H9 (cell line): ENCODE measurements around the gene CHGA. TPM values are rescaled to one million over a fixed set of nuclear protein-coding genes. Genes with fewer than 3 reads are reported as not detected.

Experiments
- DNase-seq: peaks from one replicate; pipeline ENCODE4 v3.0.0-alpha.2; 2017
- H2AFZ ChIP-seq: one replicate; pipeline ENCODE4 v1.6.1; 2013; ENCODE audit warnings: mild to moderate bottlenecking, low read length, control low read depth, moderate library complexity
- H2AK5ac ChIP-seq: 2 replicates; pipeline ENCODE4 v1.6.1; 2013; ENCODE audit warnings: low read length, control low read depth, mixed read lengths; ENCODE audit not compliant: insufficient read length
- H2BK120ac ChIP-seq: one replicate; pipeline ENCODE4 v1.6.1; 2013; ENCODE audit warnings: low read depth, mild to moderate bottlenecking, low read length, control low read depth, inconsistent platforms; ENCODE audit not compliant: poor library complexity, severe bottlenecking
- H2BK12ac ChIP-seq: 2 replicates; pipeline ENCODE4 v1.6.1; 2013; ENCODE audit warnings: low read length, control low read depth, mixed read lengths, low read depth; ENCODE audit not compliant: insufficient read length
- H2BK15ac ChIP-seq: 2 replicates; pipeline ENCODE4 v1.6.1; 2013; ENCODE audit warnings: low read depth, low read length, control low read depth
- H2BK20ac ChIP-seq: one replicate; pipeline ENCODE4 v1.6.1; 2013; ENCODE audit warnings: low read depth, mild to moderate bottlenecking, low read length, control low read depth, inconsistent platforms; ENCODE audit not compliant: poor library complexity, severe bottlenecking
- H2BK5ac ChIP-seq: 2 replicates; pipeline ENCODE4 v1.6.1; 2013; ENCODE audit warnings: low read length, control low read depth, mixed read lengths; ENCODE audit not compliant: insufficient read length
- H3K14ac ChIP-seq: 2 replicates; pipeline ENCODE4 v1.6.1; 2013; ENCODE audit warnings: low read length, control low read depth; ENCODE audit not compliant: insufficient read depth
- H3K18ac ChIP-seq: 2 replicates; pipeline ENCODE4 v1.6.1; 2013; ENCODE audit warnings: low read depth, mild to moderate bottlenecking, mixed read lengths, low read length, control low read depth; ENCODE audit not compliant: insufficient read length
- H3K23ac ChIP-seq: 2 replicates; pipeline ENCODE4 v1.6.1; 2013; ENCODE audit warnings: low read length, control low read depth, mixed read lengths, low read depth; ENCODE audit not compliant: insufficient read length
- H3K23me2 ChIP-seq: 2 replicates; pipeline ENCODE4 v1.6.1; 2013; ENCODE audit warnings: low read depth, mild to moderate bottlenecking, mixed read lengths, low read length, control low read depth; ENCODE audit not compliant: insufficient read length, poor library complexity, severe bottlenecking
- H3K27ac ChIP-seq: 2 replicates; pipeline ENCODE4 v1.5.1; 2013; ENCODE audit warnings: low read length, control low read depth, mixed read lengths, low read depth; ENCODE audit not compliant: insufficient read length
- H3K27me3 ChIP-seq: 2 replicates; pipeline ENCODE4 v1.6.1; 2013; ENCODE audit warnings: low read length, control low read depth, inconsistent platforms; ENCODE audit not compliant: insufficient read depth
- H3K4ac ChIP-seq: 2 replicates; pipeline ENCODE4 v1.6.1; 2013; ENCODE audit warnings: low read depth, mild to moderate bottlenecking, control low read depth, inconsistent platforms, low read length, moderate library complexity
- H3K4me1 ChIP-seq: 2 replicates; pipeline ENCODE4 v1.6.1; 2013; ENCODE audit warnings: low read length, control low read depth, inconsistent platforms; ENCODE audit not compliant: insufficient read depth
- H3K4me2 ChIP-seq: 2 replicates; pipeline ENCODE4 v1.6.1; 2013; ENCODE audit warnings: low read length, control low read depth, mixed read lengths; ENCODE audit not compliant: insufficient read length, insufficient read depth
- H3K56ac ChIP-seq: 2 replicates; pipeline ENCODE4 v1.6.1; 2013; ENCODE audit warnings: low read depth, mild to moderate bottlenecking, mixed read lengths, low read length, control low read depth; ENCODE audit not compliant: insufficient read length
- H3K79me1 ChIP-seq: 2 replicates; pipeline ENCODE4 v1.6.1; 2013; ENCODE audit warnings: low read depth, mild to moderate bottlenecking, moderate library complexity, low read length, control low read depth, inconsistent platforms; ENCODE audit not compliant: insufficient read depth, poor library complexity, severe bottlenecking
- H3K79me2 ChIP-seq: 2 replicates; pipeline ENCODE4 v1.6.1; 2013; ENCODE audit warnings: low read length, control low read depth, inconsistent platforms; ENCODE audit not compliant: insufficient read depth
- H3K9ac ChIP-seq: 2 replicates; pipeline ENCODE4 v1.6.1; 2013; ENCODE audit warnings: low read length, control low read depth, mixed read lengths; ENCODE audit not compliant: insufficient read length; ENCODE audit errors: extremely low read depth
- H3K9me3 ChIP-seq: one replicate; pipeline ENCODE4 v1.6.1; 2013; ENCODE audit warnings: low read depth, low read length, inconsistent platforms; ENCODE audit not compliant: control insufficient read depth
- H3T11ph ChIP-seq: one replicate; pipeline ENCODE4 v1.6.1; 2013; ENCODE audit warnings: mild to moderate bottlenecking, low read length, control low read depth, inconsistent platforms
- H4K20me1 ChIP-seq: one replicate; pipeline ENCODE4 v1.6.1; 2013; ENCODE audit not compliant: control insufficient read depth, insufficient read length, insufficient read depth
- H4K5ac ChIP-seq: 2 replicates; pipeline ENCODE4 v1.6.1; 2013; ENCODE audit warnings: low read depth, mild to moderate bottlenecking, mixed read lengths, low read length, control low read depth; ENCODE audit not compliant: insufficient read length
- H4K8ac ChIP-seq: replicated peaks from 2 replicates; pipeline ENCODE4 v1.6.1; 2013; ENCODE audit warnings: low read length, control low read depth, mixed read lengths, low read depth; ENCODE audit not compliant: insufficient read length
- H4K91ac ChIP-seq: 2 replicates; pipeline ENCODE4 v1.6.1; 2013; ENCODE audit warnings: low read depth, mild to moderate bottlenecking, moderate library complexity, mixed read lengths, low read length, control low read depth; ENCODE audit not compliant: insufficient read length
- H3K27ac Mint-ChIP-seq, 3 experiments: 2 replicates in 2 of 3; 3 replicates in 1 of 3; pipeline ENCODE4 v1.8.0; 2020 to 2021; ENCODE audit warnings: mixed read lengths in 3 of 3, mild to moderate bottlenecking in 1 of 3, moderate library complexity in 1 of 3
- H3K27me3 Mint-ChIP-seq: 2 replicates; pipeline ENCODE4 v1.8.0; 2021; ENCODE audit warnings: low read depth, mild to moderate bottlenecking, moderate library complexity, mixed read lengths
- H3K36me3 Mint-ChIP-seq, 3 experiments: 2 replicates in 2 of 3; 3 replicates in 1 of 3; pipeline ENCODE4 v1.8.0; 2020 to 2021; ENCODE audit warnings: low read depth in 3 of 3, mixed read lengths in 3 of 3; ENCODE audit not compliant: insufficient read depth in 1 of 3
- H3K4me1 Mint-ChIP-seq, 2 experiments: 2 replicates each; pipeline ENCODE4 v1.8.0; 2020; ENCODE audit warnings: mixed read lengths in 2 of 2
- H3K4me3 Mint-ChIP-seq, 2 experiments: 2 replicates in 1 of 2; 3 replicates in 1 of 2; pipeline ENCODE4 v1.8.0; 2020 to 2021; ENCODE audit warnings: mild to moderate bottlenecking in 2 of 2, mixed read lengths in 2 of 2, moderate library complexity in 1 of 2
- H3K9me3 Mint-ChIP-seq, 2 experiments: 2 replicates in 1 of 2; 3 replicates in 1 of 2; pipeline ENCODE4 v1.8.0; 2020; ENCODE audit warnings: mild to moderate bottlenecking in 2 of 2, mixed read lengths in 2 of 2, moderate library complexity in 1 of 2
- WGBS: extraction: QIAGEN DNeasy Blood & Tissue Kit; methylation state at CpG from one replicate; pipeline ENCODE4 v1.1.7; 2013; ENCODE audit warnings: missing lambda C conversion rate, low lambda C conversion rate, mixed read lengths; ENCODE audit not compliant: insufficient read length; ENCODE audit errors: extremely low coverage; 5-methylcytosine and 5-hydroxymethylcytosine counted together
- total RNA-seq: library from RNA; stranded (reverse); gene quantifications from 2 replicates; pipeline ENCODE4 v1.2.1, GENCODE V29; 2021
- TF ChIP-seq, protein P1 (sequence below): fragments of 200-600 bp; sonication (generic); conservative IDR thresholded peaks from 3 replicates; pipeline ENCODE4 v1.8.0; 2021; ENCODE audit warnings: antibody characterized with exemption, mild to moderate bottlenecking

The CHGA gene
- total RNA-seq, 1 experiment from 2014 or later = 6.7 TPM

DNA sequence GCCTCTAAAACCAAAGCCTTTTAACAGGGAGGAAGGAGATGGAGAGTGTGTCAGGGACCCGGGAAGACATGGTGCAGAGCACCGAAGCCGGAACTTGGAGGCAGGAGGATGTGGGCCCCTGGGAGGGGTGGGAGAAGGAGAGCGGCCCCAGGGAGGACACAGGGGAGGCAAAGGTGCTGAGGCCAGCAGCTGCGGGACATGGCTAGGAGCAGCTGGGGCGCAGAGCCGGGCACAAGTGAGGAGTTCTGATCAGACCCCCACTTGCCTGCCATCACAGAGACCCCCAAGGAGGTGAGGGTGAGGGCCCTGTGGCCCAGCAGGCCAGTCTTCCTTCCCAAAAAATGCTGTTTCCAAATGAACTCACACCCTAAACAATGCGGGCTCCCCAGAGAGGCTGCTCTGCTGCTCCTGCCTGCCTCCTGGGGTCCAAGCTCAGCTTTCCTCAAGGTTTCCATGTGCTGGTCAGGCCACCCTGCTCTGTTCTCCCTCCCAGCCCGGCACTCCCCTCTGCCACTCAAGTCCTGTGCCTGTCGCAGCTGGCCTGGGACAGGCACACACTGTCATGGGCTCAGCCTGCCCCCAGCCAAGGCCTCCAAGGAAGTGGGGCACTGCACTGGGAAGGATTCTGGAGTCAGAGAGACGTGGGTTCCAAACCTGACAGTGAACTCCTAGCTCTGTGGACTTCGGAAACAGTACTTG lies 24.0 kb downstream of the CHGA start:
- Histone ChIP-seq H3T11ph (no peak overlapping the region), H4K8ac (no peak overlapping the region), H3K4me1 (no peaks in the 10 kb centered on the region), H3K14ac (no peak overlapping the region), H4K91ac (no peak overlapping the region), H3K79me2 (no peaks in the 10 kb centered on the region), H2AFZ (no peak overlapping the region), H3K9ac (no peak overlapping the region), H3K23ac (no peak overlapping the region), H2BK15ac (no peak overlapping the region), H2BK20ac (no peak overlapping the region), H3K23me2 (no peaks in the 10 kb centered on the region), H3K27ac (no peak overlapping the region), H4K5ac (no peak overlapping the region), H2AK5ac (no peak overlapping the region), H2BK5ac (no peak overlapping the region), H3K79me1 (no peaks in the 10 kb centered on the region), H2BK120ac (no peak overlapping the region), H2BK12ac (no peak overlapping the region), H3K4me2 (no peak overlapping the region), H3K56ac (no peak overlapping the region), H3K9me3 (no peaks in the 10 kb centered on the region), H3K4ac (no peak overlapping the region), H4K20me1 (no peaks in the 10 kb centered on the region), H3K18ac (no peak overlapping the region), H3K27me3 (no peaks in the 10 kb centered on the region)
- Mint-ChIP-seq H3K4me1 (no peaks in the 10 kb centered on the region), H3K4me3 (no peak overlapping the region; a peak in 1 of 5 replicates), H3K9me3 (no peaks in the 10 kb centered on the region), H3K27me3 (peaks cover 3% of the 10 kb centered on the region; the same call in 1 of the 2 replicates), H3K36me3 (peaks cover 17 to 49% (median 36%) of the 10 kb centered on the region in 3 experiments), H3K27ac (peak overlapping the region in 1 of 3 experiments; percentile 44; a peak in 1 of 7 replicates)
- TF ChIP-seq, protein P1, sequence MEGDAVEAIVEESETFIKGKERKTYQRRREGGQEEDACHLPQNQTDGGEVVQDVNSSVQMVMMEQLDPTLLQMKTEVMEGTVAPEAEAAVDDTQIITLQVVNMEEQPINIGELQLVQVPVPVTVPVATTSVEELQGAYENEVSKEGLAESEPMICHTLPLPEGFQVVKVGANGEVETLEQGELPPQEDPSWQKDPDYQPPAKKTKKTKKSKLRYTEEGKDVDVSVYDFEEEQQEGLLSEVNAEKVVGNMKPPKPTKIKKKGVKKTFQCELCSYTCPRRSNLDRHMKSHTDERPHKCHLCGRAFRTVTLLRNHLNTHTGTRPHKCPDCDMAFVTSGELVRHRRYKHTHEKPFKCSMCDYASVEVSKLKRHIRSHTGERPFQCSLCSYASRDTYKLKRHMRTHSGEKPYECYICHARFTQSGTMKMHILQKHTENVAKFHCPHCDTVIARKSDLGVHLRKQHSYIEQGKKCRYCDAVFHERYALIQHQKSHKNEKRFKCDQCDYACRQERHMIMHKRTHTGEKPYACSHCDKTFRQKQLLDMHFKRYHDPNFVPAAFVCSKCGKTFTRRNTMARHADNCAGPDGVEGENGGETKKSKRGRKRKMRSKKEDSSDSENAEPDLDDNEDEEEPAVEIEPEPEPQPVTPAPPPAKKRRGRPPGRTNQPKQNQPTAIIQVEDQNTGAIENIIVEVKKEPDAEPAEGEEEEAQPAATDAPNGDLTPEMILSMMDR = no peak
- WGBS = no CpG with 5 or more reads among the region's 12 CpGs
- DNase-seq = no peak
